IPS DF 4.7 (cell line): Measurements from ENCODE around the gene SLCO4C1.
"Not testable (repeated sequence)": the region's sequence is repeated elsewhere in the genome, so short reads cannot be mapped to it uniquely, and the experiment has no call there.

Experiments used
- DNase-seq: peaks from one replicate; pipeline ENCODE4 v3.0.0-alpha.2; 2013; ENCODE audit warnings: low spot score; ENCODE audit errors: extremely low read depth

Gene SLCO4C1

GRCh38 chr5:102296178-102296817, at the start of gene SLCO4C1:
SLCO4C1 (minus strand) TSS chr5:102296284; CDS start chr5:102296262, 22 bp downstream.
- DNase-seq: peak; percentile 78

DNA sequence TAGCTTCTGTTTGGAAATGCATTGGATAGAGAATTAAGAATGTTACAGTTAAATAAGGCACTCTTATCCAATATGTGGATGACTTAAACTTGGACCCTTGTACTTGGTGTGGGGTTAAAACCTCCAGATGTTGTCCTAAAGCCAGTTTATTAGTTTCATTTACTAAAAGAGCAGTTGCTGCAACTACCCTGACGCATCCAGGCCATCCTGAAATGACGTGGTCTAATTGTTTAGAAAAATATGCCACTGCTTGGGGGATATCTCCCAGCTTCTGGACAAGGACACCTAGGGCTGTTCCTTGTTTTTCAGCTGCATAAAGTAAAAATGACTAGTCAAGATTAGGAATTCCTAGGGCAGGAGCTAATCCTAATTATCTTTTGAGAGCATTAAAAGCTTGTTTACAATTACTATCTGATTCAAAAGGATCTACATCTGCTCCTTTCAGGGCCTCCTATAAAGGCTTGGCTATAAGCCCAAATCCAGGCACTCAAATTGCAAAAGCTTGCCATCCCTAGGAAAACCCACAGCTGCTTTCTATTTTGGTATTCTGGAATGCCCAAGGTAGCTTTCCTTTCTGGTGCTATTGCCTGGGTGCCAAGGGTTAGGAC, 45.7 kb upstream of the SLCO4C1 start:
- DNase-seq: no peak

- no peak for DNase-seq
Observed at GRCh38 chr5:102324714-102325113, 28.6 kb upstream of the SLCO4C1 start.

DNA sequence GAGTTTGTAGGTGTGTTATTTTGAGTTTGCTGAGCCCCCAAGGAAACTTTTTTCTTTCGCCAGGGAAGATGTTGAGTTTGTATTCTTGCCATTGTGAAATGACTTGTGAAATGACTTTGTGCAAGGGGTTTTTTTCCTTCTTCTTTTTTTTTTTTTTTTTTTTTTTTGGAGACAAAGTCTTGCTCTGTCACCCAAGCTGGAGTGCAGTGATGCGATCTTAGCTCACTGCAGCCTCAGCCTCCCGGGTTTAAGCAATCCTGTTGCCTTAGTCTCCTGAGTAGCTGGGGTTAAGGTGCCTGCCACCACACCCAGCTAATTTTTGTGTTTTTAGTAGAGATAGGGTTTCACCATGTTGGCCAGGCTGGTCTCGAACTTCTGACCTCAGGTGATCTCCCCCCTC, 22.7 kb upstream of the SLCO4C1 start:
- not testable (repeated sequence) for DNase-seq

- no peak for DNase-seq
Observed at GRCh38 chr5:102314328-102314727, 18.2 kb upstream of the SLCO4C1 start.

- no peak for DNase-seq
Observed at GRCh38 chr5:102313912-102314311, 17.8 kb upstream of the SLCO4C1 start.

- DNase-seq: no peak
Observed at GRCh38 chr5:102312586-102313370, 16.7 kb upstream of the SLCO4C1 start.

DNA sequence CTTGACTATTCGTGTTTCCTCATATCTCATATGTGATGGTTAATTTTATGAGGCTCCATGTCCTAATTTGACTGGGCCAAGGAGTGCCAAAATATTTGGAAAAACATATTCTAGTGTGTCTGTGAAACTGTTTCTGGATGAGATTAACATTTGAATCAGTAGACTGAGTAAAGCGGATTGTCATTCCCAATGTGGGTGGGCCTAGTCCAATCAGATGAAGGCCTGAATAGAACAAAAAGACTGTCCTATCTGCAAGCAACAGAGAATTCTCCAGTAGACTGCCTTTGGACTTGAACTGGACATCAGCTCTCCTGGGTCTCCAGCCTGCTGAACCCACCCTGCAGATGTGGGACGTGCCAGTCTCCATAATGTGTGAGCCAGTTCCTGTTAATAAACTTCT, 13.5 kb upstream of the SLCO4C1 start:
- DNase-seq: no peak

DNA sequence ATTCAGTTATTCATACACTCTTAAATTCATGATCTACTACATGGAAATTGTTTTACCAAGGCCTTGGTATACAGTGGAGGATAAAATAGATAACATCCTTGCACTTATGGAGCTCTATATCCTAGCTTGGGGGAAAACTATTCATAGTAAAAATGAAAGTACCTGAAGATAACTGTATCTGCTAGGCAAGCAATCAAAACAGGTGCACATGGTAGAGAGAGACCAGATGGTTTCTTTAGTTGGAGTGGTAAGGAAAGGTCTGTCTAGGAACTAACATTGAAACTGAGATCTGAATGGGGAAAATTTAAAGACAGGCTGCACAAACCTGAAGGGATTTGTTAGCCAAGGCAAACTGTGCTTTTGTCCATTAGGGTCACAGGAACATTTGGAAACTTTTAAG, 11.1 kb upstream of the SLCO4C1 start:
- no peak for DNase-seq

DNA sequence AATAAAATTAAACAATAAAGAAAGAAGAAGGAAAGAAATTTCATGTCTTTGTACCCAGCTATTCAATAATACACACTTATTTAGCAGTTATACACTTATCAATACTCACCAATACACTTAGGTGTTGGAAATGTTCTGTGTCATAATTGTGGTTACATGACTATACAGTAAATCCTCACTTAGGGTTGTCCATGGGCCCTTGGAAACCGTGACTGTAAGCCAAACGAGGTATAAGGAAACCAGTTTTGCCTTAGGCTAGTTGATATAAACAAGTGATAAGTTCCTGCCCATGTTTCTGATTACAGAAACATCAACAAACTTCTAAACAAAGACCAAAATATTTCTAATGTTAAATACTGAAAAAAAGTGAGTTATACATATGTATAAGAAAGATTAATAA, 10.0 kb upstream of the SLCO4C1 start:
- no peak for DNase-seq

DNA sequence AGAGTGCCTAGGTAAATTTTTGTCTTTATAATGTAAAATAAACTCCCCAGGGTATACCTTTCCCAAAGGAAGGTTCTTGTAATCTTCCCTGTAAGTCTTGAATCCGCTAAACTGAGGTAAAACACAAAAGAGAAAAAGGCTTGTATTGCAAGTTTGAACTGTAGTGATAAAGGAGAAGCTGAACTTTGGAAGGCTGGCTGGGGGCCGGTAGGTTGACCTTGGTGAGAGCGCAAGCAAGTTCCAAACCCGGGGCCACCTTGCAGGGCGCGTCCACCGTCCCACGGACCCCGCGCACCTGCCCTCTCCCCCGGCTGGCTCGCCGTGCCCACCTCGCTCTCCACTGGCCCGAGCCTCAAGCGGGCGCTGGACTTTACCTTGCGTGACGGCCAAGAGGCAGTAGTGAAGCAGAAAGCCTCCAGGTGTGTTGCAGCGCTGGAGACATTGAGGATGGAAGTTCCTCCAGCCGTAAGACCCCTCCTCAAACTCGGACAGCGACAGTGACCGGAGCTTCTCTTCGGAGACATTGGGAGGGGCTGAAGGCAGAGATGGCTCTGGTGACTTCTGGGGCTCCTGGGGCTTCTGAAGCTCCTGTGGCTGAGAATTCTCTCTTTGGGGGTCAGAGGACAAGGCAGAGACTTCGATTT, 428 bp downstream of the SLCO4C1 start:
- DNase-seq: no peak

DNA sequence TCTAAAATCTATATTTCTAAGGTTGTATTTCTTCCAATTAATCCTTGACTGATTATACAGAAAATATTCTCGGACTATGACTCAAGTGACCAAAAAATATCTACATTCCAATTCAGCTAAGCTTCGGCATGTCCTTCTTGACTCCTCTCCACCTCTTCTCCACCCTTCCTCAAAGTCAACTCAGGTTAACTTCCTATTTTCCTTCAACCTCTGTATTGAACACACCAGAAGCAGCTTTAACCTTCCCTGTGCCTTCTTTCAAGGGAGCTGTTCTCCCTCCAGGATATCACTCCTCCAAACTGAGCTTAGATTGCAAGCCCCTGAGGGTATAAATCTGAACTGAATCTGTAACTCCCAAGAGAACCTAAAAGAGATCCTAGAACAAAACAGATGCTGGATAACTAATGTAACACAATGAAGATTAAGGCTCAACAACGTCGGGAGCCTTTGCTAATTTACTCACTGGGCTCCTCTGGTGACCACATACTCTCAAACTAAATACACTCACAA, 1.1 kb downstream of the SLCO4C1 start:
- DNase-seq: no peak

GRCh38 chr5:102290004-102290403, 6.1 kb downstream of the SLCO4C1 start:
- no peak for DNase-seq

- no peak for DNase-seq
Observed at GRCh38 chr5:102289251-102289899, 6.7 kb downstream of the SLCO4C1 start.

- DNase-seq: no peak
Observed at GRCh38 chr5:102288630-102289029, 7.5 kb downstream of the SLCO4C1 start.

- no peak for DNase-seq
Observed at GRCh38 chr5:102286476-102286875, 9.6 kb downstream of the SLCO4C1 start.

DNA sequence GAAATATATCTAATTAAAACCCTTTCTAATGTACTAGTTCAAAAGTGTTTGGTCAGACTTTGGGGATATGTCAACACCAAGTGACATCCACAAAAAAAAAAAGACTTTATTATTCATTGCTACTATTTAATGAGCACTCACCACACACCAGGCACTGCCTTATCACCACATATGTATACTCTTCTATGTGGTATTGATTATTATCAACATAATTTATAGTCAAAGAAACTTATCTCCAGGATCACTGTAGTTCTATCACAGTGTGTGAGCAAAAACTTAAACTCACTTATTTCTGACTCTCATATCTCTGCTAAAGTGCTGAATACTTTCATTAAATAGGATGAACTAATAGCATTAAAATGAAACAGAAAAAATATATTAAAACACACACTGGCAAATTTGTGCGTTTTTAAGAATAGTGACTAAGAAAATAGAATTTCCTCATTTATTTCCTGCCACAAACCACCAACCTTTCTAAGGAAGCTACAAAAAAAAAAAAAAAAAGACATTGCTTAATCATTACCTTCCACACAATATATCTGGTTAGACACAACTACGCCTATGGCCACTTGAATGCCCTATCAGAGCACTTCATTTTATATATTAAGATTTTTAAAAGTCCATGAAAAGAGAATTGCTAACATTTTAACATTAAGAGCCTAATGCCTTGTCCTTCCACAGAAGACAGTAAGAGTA, 12.8 kb downstream of the SLCO4C1 start:
- DNase-seq: no peak

GRCh38 chr5:102279711-102280110, 16.4 kb downstream of the SLCO4C1 start:
- no peak for DNase-seq

DNA sequence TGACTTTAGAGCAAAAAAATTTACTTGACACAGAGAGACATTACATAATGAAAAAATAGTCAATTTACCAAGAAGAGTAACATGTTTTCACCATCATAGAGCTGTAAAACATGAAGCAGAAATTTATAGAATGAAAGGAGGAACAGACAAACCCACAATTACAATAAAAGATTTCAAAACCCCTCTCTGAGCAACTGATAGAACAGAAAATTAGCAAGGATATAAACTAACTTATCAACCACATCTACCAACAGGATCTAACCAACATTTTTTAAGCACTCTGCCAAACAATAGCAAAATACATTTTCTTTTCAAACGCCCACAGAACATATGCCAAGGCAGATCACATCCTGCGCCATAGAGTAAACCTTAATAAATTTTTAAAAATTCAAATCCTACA, 17.9 kb downstream of the SLCO4C1 start:
- DNase-seq: no peak

- no peak for DNase-seq
Observed at GRCh38 chr5:102277144-102277543, 18.9 kb downstream of the SLCO4C1 start.

DNA sequence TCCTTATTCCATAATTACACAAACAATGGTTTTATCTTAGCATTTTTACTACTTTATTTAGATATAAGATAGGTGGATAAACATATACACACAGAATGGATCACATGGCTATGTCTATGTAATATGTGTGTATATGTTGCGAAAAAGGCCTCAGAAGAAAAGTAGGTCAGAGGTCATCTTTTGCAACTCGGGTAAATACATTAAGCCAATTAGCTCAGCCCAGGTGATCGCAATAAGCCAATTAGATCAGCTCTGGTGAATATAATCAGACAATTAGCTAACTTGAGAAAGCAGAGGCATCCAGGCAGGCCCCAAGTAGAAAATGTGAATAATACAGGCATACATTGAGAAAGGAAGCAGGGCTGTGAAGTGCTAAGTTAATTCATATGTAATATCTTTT, 24.3 kb downstream of the SLCO4C1 start:
- no peak for DNase-seq
